ENCODE data around the gene RFX2.

- no peak for TF ChIP-seq CTCF (IDR thresholded peaks at IDR 0.05)
- no peak for TF ChIP-seq POLR2A (IDR thresholded peaks at IDR 0.05)
Measured at GRCh38 chr19:6026390-6027227, 83.7 kb downstream of the RFX2 start.

Measured in body of pancreas (tissue), 4 donors.